ENCODE measurements around the gene CASP6. TPM values are rescaled to one million over a fixed set of nuclear protein-coding genes. Genes with fewer than 3 reads are reported as not detected.

The CASP6 gene
- total RNA-seq, 1 donor from 2014 or later: 41.9 TPM

DNA sequence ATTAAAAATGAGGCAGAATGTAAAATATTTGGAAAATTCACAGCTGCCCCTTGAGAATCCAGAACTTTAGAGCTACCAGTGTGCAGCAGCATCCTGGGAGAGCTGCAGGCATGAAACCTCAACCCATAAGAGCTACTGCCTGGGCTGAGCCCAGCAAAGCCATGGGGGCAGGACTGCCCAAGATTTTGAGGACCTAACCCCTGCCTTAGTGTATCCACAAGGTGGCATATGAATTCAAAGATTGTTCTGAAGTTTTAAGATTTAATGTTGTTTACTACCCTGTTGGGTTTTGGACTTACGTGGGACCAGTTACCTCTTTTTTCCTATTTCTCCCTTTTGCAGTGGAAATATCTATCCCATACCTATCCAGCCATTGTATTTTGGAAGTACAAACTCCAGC is 26.4 kb downstream of the CASP6 start:
- no peaks in the 10 kb centered on the region for H3K27me3 Mint-ChIP-seq
- DNase-seq (ENCODE audit: extremely low spot score, unreplicated experiment): no peak
- TF ChIP-seq, protein P1, sequence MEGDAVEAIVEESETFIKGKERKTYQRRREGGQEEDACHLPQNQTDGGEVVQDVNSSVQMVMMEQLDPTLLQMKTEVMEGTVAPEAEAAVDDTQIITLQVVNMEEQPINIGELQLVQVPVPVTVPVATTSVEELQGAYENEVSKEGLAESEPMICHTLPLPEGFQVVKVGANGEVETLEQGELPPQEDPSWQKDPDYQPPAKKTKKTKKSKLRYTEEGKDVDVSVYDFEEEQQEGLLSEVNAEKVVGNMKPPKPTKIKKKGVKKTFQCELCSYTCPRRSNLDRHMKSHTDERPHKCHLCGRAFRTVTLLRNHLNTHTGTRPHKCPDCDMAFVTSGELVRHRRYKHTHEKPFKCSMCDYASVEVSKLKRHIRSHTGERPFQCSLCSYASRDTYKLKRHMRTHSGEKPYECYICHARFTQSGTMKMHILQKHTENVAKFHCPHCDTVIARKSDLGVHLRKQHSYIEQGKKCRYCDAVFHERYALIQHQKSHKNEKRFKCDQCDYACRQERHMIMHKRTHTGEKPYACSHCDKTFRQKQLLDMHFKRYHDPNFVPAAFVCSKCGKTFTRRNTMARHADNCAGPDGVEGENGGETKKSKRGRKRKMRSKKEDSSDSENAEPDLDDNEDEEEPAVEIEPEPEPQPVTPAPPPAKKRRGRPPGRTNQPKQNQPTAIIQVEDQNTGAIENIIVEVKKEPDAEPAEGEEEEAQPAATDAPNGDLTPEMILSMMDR (conservative IDR thresholded peaks at IDR 0.05): no peak
- no peaks in the 10 kb centered on the region for H3K4me1 Mint-ChIP-seq (ENCODE audit: unreplicated experiment)
- no peak overlapping the region for H3K27ac Mint-ChIP-seq
- H3K9me3 Mint-ChIP-seq: no peaks in the 10 kb centered on the region
- no peak overlapping the region for H3K4me3 Mint-ChIP-seq
- H3K36me3 Mint-ChIP-seq: peaks cover 6% of the 10 kb centered on the region

DNA sequence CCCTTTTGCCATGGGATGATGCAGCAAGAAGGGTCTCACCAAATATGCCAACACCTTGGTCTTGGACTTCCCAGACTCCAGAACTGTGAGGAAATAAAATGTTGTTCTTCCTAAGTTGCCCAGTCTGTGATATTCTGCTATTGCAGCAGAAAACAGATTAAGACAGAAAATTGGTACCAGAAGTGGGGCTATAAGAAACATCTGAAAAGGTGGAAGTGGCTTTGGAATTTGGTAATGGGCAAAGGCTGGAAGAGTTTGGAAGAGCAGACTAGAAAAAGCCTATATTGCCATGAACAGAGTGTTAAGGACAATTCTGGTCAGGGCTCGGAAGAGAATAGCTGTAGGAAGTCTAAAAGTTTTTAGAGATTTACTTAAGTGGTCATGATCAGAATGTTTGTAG is 27.4 kb downstream of the CASP6 start:
- H3K27ac Mint-ChIP-seq: no peak overlapping the region
- H3K9me3 Mint-ChIP-seq: no peaks in the 10 kb centered on the region
- TF ChIP-seq, protein P1 (conservative IDR thresholded peaks at IDR 0.05): no peak
- H3K4me1 Mint-ChIP-seq (ENCODE audit: unreplicated experiment): no peaks in the 10 kb centered on the region
- H3K4me3 Mint-ChIP-seq: no peak overlapping the region
- H3K27me3 Mint-ChIP-seq: no peaks in the 10 kb centered on the region
- no peak for DNase-seq (ENCODE audit: extremely low spot score, unreplicated experiment)
- peaks cover 11% of the 10 kb centered on the region for H3K36me3 Mint-ChIP-seq

DNA sequence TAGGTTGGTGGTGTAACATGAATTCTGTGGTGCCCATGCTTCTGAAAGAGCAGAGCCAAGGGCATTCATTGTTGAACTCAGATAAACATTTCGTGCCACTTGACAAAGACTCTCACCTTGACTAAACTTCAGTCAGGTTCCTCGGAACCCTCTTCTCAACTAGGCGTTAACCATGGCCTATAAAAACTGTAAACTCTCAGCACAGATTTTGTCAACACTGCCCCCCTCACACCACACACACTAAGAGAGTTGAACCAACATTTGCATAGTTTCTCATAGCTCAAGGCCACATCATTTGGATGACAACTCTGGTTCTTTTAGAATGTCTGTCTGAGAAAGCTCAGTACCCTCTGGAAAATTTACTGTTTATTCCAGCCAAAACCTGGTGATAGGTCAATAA is 28.1 kb downstream of the CASP6 start:
- no peaks in the 10 kb centered on the region for H3K9me3 Mint-ChIP-seq
- peaks cover 7% of the 10 kb centered on the region for H3K36me3 Mint-ChIP-seq
- TF ChIP-seq, protein P1 (conservative IDR thresholded peaks at IDR 0.05): no peak
- no peak for DNase-seq (ENCODE audit: extremely low spot score, unreplicated experiment)
- no peak overlapping the region for H3K4me3 Mint-ChIP-seq
- no peaks in the 10 kb centered on the region for H3K4me1 Mint-ChIP-seq (ENCODE audit: unreplicated experiment)
- H3K27ac Mint-ChIP-seq: no peak overlapping the region
- no peaks in the 10 kb centered on the region for H3K27me3 Mint-ChIP-seq

DNA sequence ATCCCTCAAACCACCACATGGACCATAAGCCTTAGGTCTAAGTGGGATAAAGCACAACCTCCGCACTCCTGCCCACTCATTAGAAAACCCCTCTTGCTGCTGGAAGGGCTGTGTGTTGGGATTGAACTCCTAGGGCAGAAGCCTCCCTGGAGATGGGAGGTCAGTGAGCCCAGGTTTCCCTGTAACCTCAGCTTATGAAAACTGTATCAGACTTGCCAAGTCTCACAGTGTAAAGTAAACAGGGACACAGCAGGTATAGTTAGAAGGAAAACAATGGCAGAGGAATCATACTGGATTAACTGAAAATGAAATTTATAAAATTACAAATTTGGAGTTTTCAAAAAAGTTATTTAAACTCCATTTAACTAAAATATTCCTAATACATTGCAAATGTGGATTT is 29.9 kb downstream of the CASP6 start:
- Mint-ChIP-seq H3K27me3 (no peaks in the 10 kb centered on the region), H3K4me1 (ENCODE audit: unreplicated experiment) (no peaks in the 10 kb centered on the region), H3K9me3 (no peaks in the 10 kb centered on the region), H3K36me3 (peaks cover 5% of the 10 kb centered on the region), H3K27ac (no peak overlapping the region), H3K4me3 (no peak overlapping the region)
- no peak for DNase-seq (ENCODE audit: extremely low spot score, unreplicated experiment)
- TF ChIP-seq, protein P1 (conservative IDR thresholded peaks at IDR 0.05): no peak

- H3K4me3 Mint-ChIP-seq: no peak overlapping the region
- no peaks in the 10 kb centered on the region for H3K9me3 Mint-ChIP-seq
- H3K27ac Mint-ChIP-seq: no peak overlapping the region
- H3K4me1 Mint-ChIP-seq (ENCODE audit: unreplicated experiment): no peaks in the 10 kb centered on the region
- no peak for DNase-seq (ENCODE audit: extremely low spot score, unreplicated experiment)
- TF ChIP-seq, protein P1 (conservative IDR thresholded peaks at IDR 0.05): no peak
- H3K36me3 Mint-ChIP-seq: peaks cover 5% of the 10 kb centered on the region
- no peaks in the 10 kb centered on the region for H3K27me3 Mint-ChIP-seq
These were observed 30.9 kb downstream of the CASP6 start for GRCh38 chr4:109672169-109672930.
